H9 (cell line): ENCODE measurements around the gene SALL3. TPM values are rescaled to one million over a fixed set of nuclear protein-coding genes. Genes with fewer than 3 reads are reported as not detected.

Experiments
- DNase-seq: peaks from one replicate; pipeline ENCODE4 v3.0.0-alpha.2; 2017
- H2AFZ ChIP-seq: one replicate; pipeline ENCODE4 v1.6.1; 2013; ENCODE audit warnings: mild to moderate bottlenecking, low read length, control low read depth, moderate library complexity
- H2AK5ac ChIP-seq: 2 replicates; pipeline ENCODE4 v1.6.1; 2013; ENCODE audit warnings: low read length, control low read depth, mixed read lengths; ENCODE audit not compliant: insufficient read length
- H2BK120ac ChIP-seq: one replicate; pipeline ENCODE4 v1.6.1; 2013; ENCODE audit warnings: low read depth, mild to moderate bottlenecking, low read length, control low read depth, inconsistent platforms; ENCODE audit not compliant: poor library complexity, severe bottlenecking
- H2BK12ac ChIP-seq: 2 replicates; pipeline ENCODE4 v1.6.1; 2013; ENCODE audit warnings: low read length, control low read depth, mixed read lengths, low read depth; ENCODE audit not compliant: insufficient read length
- H2BK15ac ChIP-seq: 2 replicates; pipeline ENCODE4 v1.6.1; 2013; ENCODE audit warnings: low read depth, low read length, control low read depth
- H2BK20ac ChIP-seq: one replicate; pipeline ENCODE4 v1.6.1; 2013; ENCODE audit warnings: low read depth, mild to moderate bottlenecking, low read length, control low read depth, inconsistent platforms; ENCODE audit not compliant: poor library complexity, severe bottlenecking
- H2BK5ac ChIP-seq: 2 replicates; pipeline ENCODE4 v1.6.1; 2013; ENCODE audit warnings: low read length, control low read depth, mixed read lengths; ENCODE audit not compliant: insufficient read length
- H3K14ac ChIP-seq: 2 replicates; pipeline ENCODE4 v1.6.1; 2013; ENCODE audit warnings: low read length, control low read depth; ENCODE audit not compliant: insufficient read depth
- H3K18ac ChIP-seq: 2 replicates; pipeline ENCODE4 v1.6.1; 2013; ENCODE audit warnings: low read depth, mild to moderate bottlenecking, mixed read lengths, low read length, control low read depth; ENCODE audit not compliant: insufficient read length
- H3K23ac ChIP-seq: 2 replicates; pipeline ENCODE4 v1.6.1; 2013; ENCODE audit warnings: low read length, control low read depth, mixed read lengths, low read depth; ENCODE audit not compliant: insufficient read length
- H3K23me2 ChIP-seq: 2 replicates; pipeline ENCODE4 v1.6.1; 2013; ENCODE audit warnings: low read depth, mild to moderate bottlenecking, mixed read lengths, low read length, control low read depth; ENCODE audit not compliant: insufficient read length, poor library complexity, severe bottlenecking
- H3K27ac ChIP-seq: 2 replicates; pipeline ENCODE4 v1.5.1; 2013; ENCODE audit warnings: low read length, control low read depth, mixed read lengths, low read depth; ENCODE audit not compliant: insufficient read length
- H3K27me3 ChIP-seq: 2 replicates; pipeline ENCODE4 v1.6.1; 2013; ENCODE audit warnings: low read length, control low read depth, inconsistent platforms; ENCODE audit not compliant: insufficient read depth
- H3K4ac ChIP-seq: 2 replicates; pipeline ENCODE4 v1.6.1; 2013; ENCODE audit warnings: low read depth, mild to moderate bottlenecking, control low read depth, inconsistent platforms, low read length, moderate library complexity
- H3K4me1 ChIP-seq: 2 replicates; pipeline ENCODE4 v1.6.1; 2013; ENCODE audit warnings: low read length, control low read depth, inconsistent platforms; ENCODE audit not compliant: insufficient read depth
- H3K4me2 ChIP-seq: 2 replicates; pipeline ENCODE4 v1.6.1; 2013; ENCODE audit warnings: low read length, control low read depth, mixed read lengths; ENCODE audit not compliant: insufficient read length, insufficient read depth
- H3K56ac ChIP-seq: 2 replicates; pipeline ENCODE4 v1.6.1; 2013; ENCODE audit warnings: low read depth, mild to moderate bottlenecking, mixed read lengths, low read length, control low read depth; ENCODE audit not compliant: insufficient read length
- H3K79me1 ChIP-seq: 2 replicates; pipeline ENCODE4 v1.6.1; 2013; ENCODE audit warnings: low read depth, mild to moderate bottlenecking, moderate library complexity, low read length, control low read depth, inconsistent platforms; ENCODE audit not compliant: insufficient read depth, poor library complexity, severe bottlenecking
- H3K79me2 ChIP-seq: 2 replicates; pipeline ENCODE4 v1.6.1; 2013; ENCODE audit warnings: low read length, control low read depth, inconsistent platforms; ENCODE audit not compliant: insufficient read depth
- H3K9ac ChIP-seq: 2 replicates; pipeline ENCODE4 v1.6.1; 2013; ENCODE audit warnings: low read length, control low read depth, mixed read lengths; ENCODE audit not compliant: insufficient read length; ENCODE audit errors: extremely low read depth
- H3K9me3 ChIP-seq: one replicate; pipeline ENCODE4 v1.6.1; 2013; ENCODE audit warnings: low read depth, low read length, inconsistent platforms; ENCODE audit not compliant: control insufficient read depth
- H3T11ph ChIP-seq: one replicate; pipeline ENCODE4 v1.6.1; 2013; ENCODE audit warnings: mild to moderate bottlenecking, low read length, control low read depth, inconsistent platforms
- H4K20me1 ChIP-seq: one replicate; pipeline ENCODE4 v1.6.1; 2013; ENCODE audit not compliant: control insufficient read depth, insufficient read length, insufficient read depth
- H4K5ac ChIP-seq: 2 replicates; pipeline ENCODE4 v1.6.1; 2013; ENCODE audit warnings: low read depth, mild to moderate bottlenecking, mixed read lengths, low read length, control low read depth; ENCODE audit not compliant: insufficient read length
- H4K8ac ChIP-seq: replicated peaks from 2 replicates; pipeline ENCODE4 v1.6.1; 2013; ENCODE audit warnings: low read length, control low read depth, mixed read lengths, low read depth; ENCODE audit not compliant: insufficient read length
- H4K91ac ChIP-seq: 2 replicates; pipeline ENCODE4 v1.6.1; 2013; ENCODE audit warnings: low read depth, mild to moderate bottlenecking, moderate library complexity, mixed read lengths, low read length, control low read depth; ENCODE audit not compliant: insufficient read length
- H3K27ac Mint-ChIP-seq, 3 experiments: 2 replicates in 2 of 3; 3 replicates in 1 of 3; pipeline ENCODE4 v1.8.0; 2020 to 2021; ENCODE audit warnings: mixed read lengths in 3 of 3, mild to moderate bottlenecking in 1 of 3, moderate library complexity in 1 of 3
- H3K27me3 Mint-ChIP-seq: 2 replicates; pipeline ENCODE4 v1.8.0; 2021; ENCODE audit warnings: low read depth, mild to moderate bottlenecking, moderate library complexity, mixed read lengths
- H3K36me3 Mint-ChIP-seq, 3 experiments: 2 replicates in 2 of 3; 3 replicates in 1 of 3; pipeline ENCODE4 v1.8.0; 2020 to 2021; ENCODE audit warnings: low read depth in 3 of 3, mixed read lengths in 3 of 3; ENCODE audit not compliant: insufficient read depth in 1 of 3
- H3K4me1 Mint-ChIP-seq, 2 experiments: 2 replicates each; pipeline ENCODE4 v1.8.0; 2020; ENCODE audit warnings: mixed read lengths in 2 of 2
- H3K4me3 Mint-ChIP-seq, 2 experiments: 2 replicates in 1 of 2; 3 replicates in 1 of 2; pipeline ENCODE4 v1.8.0; 2020 to 2021; ENCODE audit warnings: mild to moderate bottlenecking in 2 of 2, mixed read lengths in 2 of 2, moderate library complexity in 1 of 2
- H3K9me3 Mint-ChIP-seq, 2 experiments: 2 replicates in 1 of 2; 3 replicates in 1 of 2; pipeline ENCODE4 v1.8.0; 2020; ENCODE audit warnings: mild to moderate bottlenecking in 2 of 2, mixed read lengths in 2 of 2, moderate library complexity in 1 of 2
- CTCF ChIP-seq: fragments of 200-600 bp; sonication (generic); conservative IDR thresholded peaks from 3 replicates; pipeline ENCODE4 v1.8.0; 2021; ENCODE audit warnings: antibody characterized with exemption, mild to moderate bottlenecking
- WGBS: extraction: QIAGEN DNeasy Blood & Tissue Kit; methylation state at CpG from one replicate; pipeline ENCODE4 v1.1.7; 2013; ENCODE audit warnings: missing lambda C conversion rate, low lambda C conversion rate, mixed read lengths; ENCODE audit not compliant: insufficient read length; ENCODE audit errors: extremely low coverage; 5-methylcytosine and 5-hydroxymethylcytosine counted together
- total RNA-seq: library from RNA; stranded (reverse); gene quantifications from 2 replicates; pipeline ENCODE4 v1.2.1, GENCODE V29; 2021

Gene SALL3
- total RNA-seq, 1 experiment from 2014 or later: 52.4 TPM

DNA sequence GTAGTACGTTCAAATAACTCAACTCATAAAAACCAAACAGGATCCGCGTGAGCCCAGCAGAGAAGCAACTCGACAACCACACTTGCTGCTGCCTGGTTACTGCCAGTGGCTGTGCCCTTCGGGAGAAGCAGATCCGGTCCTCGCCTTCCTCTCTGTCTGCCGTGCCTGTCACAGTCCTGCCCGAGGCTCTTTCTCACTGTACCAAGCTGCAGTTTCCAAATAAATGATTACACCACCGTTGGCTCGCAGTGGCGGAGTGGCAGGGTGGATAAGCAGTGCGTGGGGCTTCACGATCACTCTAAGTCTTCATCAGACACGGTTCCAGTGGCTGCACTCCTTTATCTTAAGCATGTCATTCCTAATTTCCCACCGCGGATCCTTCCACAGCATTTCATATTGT lies 26.1 kb upstream of the SALL3 start:
- Mint-ChIP-seq H3K4me1 (peaks cover 3% of the 10 kb centered on the region in 2 experiments), H3K27ac (no peak overlapping the region; a peak in 1 of 7 replicates), H3K9me3 (peaks cover 8 to 11% of the 10 kb centered on the region in 2 experiments), H3K36me3 (peaks cover 0 to 6% (median 3%) of the 10 kb centered on the region in 3 experiments; a peak in 4 of 7 replicates), H3K27me3 (peaks cover 7% of the 10 kb centered on the region), H3K4me3 (no peak overlapping the region; a peak in 1 of 5 replicates)
- WGBS: no CpG with 5 or more reads among the region's 17 CpGs
- no peaks in the 10 kb centered on the region for H3K79me1 ChIP-seq
- H2BK20ac ChIP-seq: no peak overlapping the region
- no peaks in the 10 kb centered on the region for H3K79me2 ChIP-seq
- H3T11ph ChIP-seq: no peak overlapping the region
- H4K91ac ChIP-seq: no peak overlapping the region
- TF ChIP-seq CTCF: no peak
- no peak overlapping the region for H3K23ac ChIP-seq
- no peak overlapping the region for H4K8ac ChIP-seq
- H4K20me1 ChIP-seq: no peaks in the 10 kb centered on the region
- H3K14ac ChIP-seq: no peak overlapping the region
- no peak overlapping the region for H3K56ac ChIP-seq
- no peak overlapping the region for H2AFZ ChIP-seq
- no peak overlapping the region for H4K5ac ChIP-seq
- no peak overlapping the region for H2BK5ac ChIP-seq
- H3K4me2 ChIP-seq: no peak overlapping the region
- H2AK5ac ChIP-seq: no peak overlapping the region
- no peaks in the 10 kb centered on the region for H3K4me1 ChIP-seq
- no peak overlapping the region for H3K18ac ChIP-seq
- no peak overlapping the region for H3K27ac ChIP-seq
- no peaks in the 10 kb centered on the region for H3K27me3 ChIP-seq
- H3K4ac ChIP-seq: no peak overlapping the region
- H2BK15ac ChIP-seq: no peak overlapping the region
- no peak overlapping the region for H2BK12ac ChIP-seq
- no peaks in the 10 kb centered on the region for H3K9me3 ChIP-seq
- H3K23me2 ChIP-seq: no peaks in the 10 kb centered on the region
- no peak overlapping the region for H3K9ac ChIP-seq
- H2BK120ac ChIP-seq: no peak overlapping the region
- no peak for DNase-seq
